ENCODE results near the gene ANKRD35. TPM values are rescaled to one million over a fixed set of nuclear protein-coding genes. Genes with fewer than 3 reads are reported as not detected.

The ANKRD35 gene
- total and polyA plus RNA-seq, 4 donors: 2.0 to 3.7 (median 2.8) TPM

GRCh38 chr1:145845514-145846161 lies 40.0 kb downstream of the ANKRD35 start, which contains the start of gene NUDT17:
NUDT17 (plus strand) TSS chr1:145845630; CDS start chr1:145845641, 11 bp downstream.
- Histone ChIP-seq H3K4me1 (ENCODE audit: control insufficient read depth in 5 of 5, insufficient read depth in 5 of 5, low read length in 5 of 5) (peaks cover 0 to 13% (median 0%) of the 10 kb centered on the region in 5 donors), H3K9me3 (ENCODE audit: control insufficient read depth in 4 of 4, insufficient read depth in 3 of 4, low read length in 3 of 4) (no peaks in the 10 kb centered on the region), H3K9ac (ENCODE audit: insufficient read depth in 1 of 2, low read length in 2 of 2) (peak within 1 kb of the TSS; percentile 37 to 57), H3K36me3 (ENCODE audit: control insufficient read depth in 4 of 4, insufficient read depth in 4 of 4, low read length in 4 of 4) (peaks cover 21 to 41% (median 31%) of the 10 kb centered on the region in 4 donors), H3K27me3 (ENCODE audit: control insufficient read depth in 3 of 3, insufficient read depth in 3 of 3, low read length in 2 of 3) (no peaks in the 10 kb centered on the region), H3K4me3 (peak within 1 kb of the TSS; percentile 5), H3K27ac (ENCODE audit: low read depth in 1 of 2, low read length in 1 of 2) (peak within 1 kb of the TSS; percentile 60 to 62)
- ATAC-seq (ENCODE audit: insufficient read depth, low FRiP score) (peak; percentile 86), DNase-seq (peak; percentile 87 to 88 (median 87))
- WGBS, 2 donors: 0 to 2% methylated on average over 47 to 50 of the region's 50 CpGs
- TF ChIP-seq CTCF (IDR thresholded peaks at IDR 0.05; ENCODE audit: control extremely low read depth, extremely low read depth): peak; percentile 75

GRCh38 chr1:145845144-145845513 lies 40.5 kb downstream of the ANKRD35 start:
- Histone ChIP-seq H3K27me3 (ENCODE audit: control insufficient read depth in 3 of 3, insufficient read depth in 3 of 3, low read length in 2 of 3) (no peaks in the 10 kb centered on the region), H3K4me1 (ENCODE audit: control insufficient read depth in 5 of 5, insufficient read depth in 5 of 5, low read length in 5 of 5) (peaks cover 0 to 13% (median 0%) of the 10 kb centered on the region in 5 donors), H3K36me3 (ENCODE audit: control insufficient read depth in 4 of 4, insufficient read depth in 4 of 4, low read length in 4 of 4) (peaks cover 16 to 41% (median 28%) of the 10 kb centered on the region in 4 donors), H3K9ac (ENCODE audit: insufficient read depth in 1 of 2, low read length in 2 of 2) (peak overlapping the region; percentile 4 to 37), H3K4me3 (no peak overlapping the region), H3K27ac (ENCODE audit: low read depth in 1 of 2, low read length in 1 of 2) (no peak overlapping the region), H3K9me3 (ENCODE audit: control insufficient read depth in 4 of 4, insufficient read depth in 3 of 4, low read length in 3 of 4) (no peaks in the 10 kb centered on the region)
- no peak for TF ChIP-seq CTCF (IDR thresholded peaks at IDR 0.05; ENCODE audit: control extremely low read depth, extremely low read depth)
- DNase-seq (no peak), ATAC-seq (ENCODE audit: insufficient read depth, low FRiP score) (peak; percentile 8)
- 7 to 10% methylated on average over 4 of the region's 4 CpGs for WGBS, 2 donors

- H3K27ac ChIP-seq (ENCODE audit: low read depth in 1 of 2, low read length in 1 of 2): no peak overlapping the region
- H3K4me1 ChIP-seq (ENCODE audit: control insufficient read depth in 5 of 5, insufficient read depth in 5 of 5, low read length in 5 of 5): peaks cover 0 to 13% (median 0%) of the 10 kb centered on the region in 5 donors
- H3K9me3 ChIP-seq (ENCODE audit: control insufficient read depth in 4 of 4, insufficient read depth in 3 of 4, low read length in 3 of 4): no peaks in the 10 kb centered on the region
- TF ChIP-seq CTCF (IDR thresholded peaks at IDR 0.05; ENCODE audit: control extremely low read depth, extremely low read depth): no peak
- ATAC-seq (ENCODE audit: insufficient read depth, low FRiP score) (no peak), DNase-seq (no peak)
- no peak overlapping the region for H3K9ac ChIP-seq (ENCODE audit: insufficient read depth in 1 of 2, low read length in 2 of 2)
- H3K36me3 ChIP-seq (ENCODE audit: control insufficient read depth in 4 of 4, insufficient read depth in 4 of 4, low read length in 4 of 4): peaks cover 8 to 37% (median 33%) of the 10 kb centered on the region in 4 donors
- no peak overlapping the region for H3K4me3 ChIP-seq
- H3K27me3 ChIP-seq (ENCODE audit: control insufficient read depth in 3 of 3, insufficient read depth in 3 of 3, low read length in 2 of 3): no peaks in the 10 kb centered on the region
- WGBS, 2 donors: 94 to 95% methylated on average over 3 of the region's 3 CpGs
These were observed 42.6 kb downstream of the ANKRD35 start for GRCh38 chr1:145843031-145843430.
